Activated naive CD8-positive, alpha-beta T cell treated with anti-CD3 and anti-CD28 coated beads, Interleukin-2, amount 10 ng/mL, durations not matched to agents 7 days and 5 days (primary cell): ENCODE results near the gene NRXN3. TPM values are rescaled to one million over a fixed set of nuclear protein-coding genes. Genes with fewer than 3 reads are reported as not detected.

Source experiments
- ATAC-seq: fragments of 150-1000 bp; cut with Tn5 transposase; one replicate; pipeline ENCODE4 v1.10.0; 2021; ENCODE audit warnings: low read depth, moderate library complexity
- POLR2A ChIA-PET: fragments of 350-600 bp; sonication (Branson Sonifier 250); formaldehyde crosslinking; loops from one replicate; lab custom pipeline; 2021; ENCODE audit warnings: antibody characterized with exemption; lab: Charles Lee
- DNase-seq: peaks from one replicate; pipeline ENCODE4 v3.0.0; 2021
- H3K27ac Mint-ChIP-seq: one replicate; pipeline ENCODE4 v1.8.0; 2022; ENCODE audit warnings: mild to moderate bottlenecking, mixed read lengths
- H3K27me3 Mint-ChIP-seq: one replicate; pipeline ENCODE4 v1.8.0; 2022; ENCODE audit warnings: mild to moderate bottlenecking, moderate library complexity, mixed read lengths
- H3K36me3 Mint-ChIP-seq: one replicate; pipeline ENCODE4 v1.8.0; 2021; ENCODE audit warnings: mild to moderate bottlenecking, mixed read lengths
- H3K4me1 Mint-ChIP-seq: one replicate; pipeline ENCODE4 v1.8.0; 2021; ENCODE audit warnings: mixed read lengths
- H3K4me3 Mint-ChIP-seq: one replicate; pipeline ENCODE4 v1.8.0; 2022; ENCODE audit warnings: mild to moderate bottlenecking, moderate library complexity, mixed read lengths
- H3K9me3 Mint-ChIP-seq: one replicate; pipeline ENCODE4 v1.8.0; 2021; ENCODE audit warnings: mixed read lengths
- total RNA-seq, 2 experiments: library from RNA; stranded (reverse); gene quantifications; one replicate each; pipeline ENCODE4 v1.2.3, GENCODE V29; 2021

NRXN3 gene
- total RNA-seq, 2 experiments from 2014 or later = not detected

- no peaks in the 10 kb centered on the region for H3K36me3 Mint-ChIP-seq
- peaks cover under 1% of the 10 kb centered on the region for H3K27me3 Mint-ChIP-seq
- no peaks in the 10 kb centered on the region for H3K9me3 Mint-ChIP-seq
- H3K27ac Mint-ChIP-seq = no peak overlapping the region
- no peaks in the 10 kb centered on the region for H3K4me1 Mint-ChIP-seq
- no peak for DNase-seq
- POLR2A ChIA-PET = no interaction called here
- no peak for ATAC-seq
- H3K4me3 Mint-ChIP-seq = no peak overlapping the region
These were observed 513.8 kb downstream of the NRXN3 start for GRCh38 chr14:78683981-78684380.

GRCh38 chr14:78688503-78688902 is 518.3 kb downstream of the NRXN3 start:
- DNase-seq (no peak), ATAC-seq (no peak)
- Mint-ChIP-seq H3K27me3 (peaks cover 1% of the 10 kb centered on the region), H3K27ac (no peak overlapping the region), H3K4me3 (no peak overlapping the region), H3K9me3 (no peaks in the 10 kb centered on the region), H3K4me1 (peaks cover 2% of the 10 kb centered on the region), H3K36me3 (no peaks in the 10 kb centered on the region)
- POLR2A ChIA-PET = no interaction called here

GRCh38 chr14:78690836-78691235 is 520.7 kb downstream of the NRXN3 start:
- DNase-seq (no peak), ATAC-seq (no peak)
- POLR2A ChIA-PET = no interaction called here
- Mint-ChIP-seq H3K36me3 (no peaks in the 10 kb centered on the region), H3K4me3 (no peak overlapping the region), H3K9me3 (no peaks in the 10 kb centered on the region), H3K27ac (no peak overlapping the region), H3K4me1 (peaks cover 2% of the 10 kb centered on the region), H3K27me3 (peaks cover 1% of the 10 kb centered on the region)

- Mint-ChIP-seq H3K4me1 (no peaks in the 10 kb centered on the region), H3K36me3 (no peaks in the 10 kb centered on the region), H3K9me3 (no peaks in the 10 kb centered on the region), H3K27ac (no peak overlapping the region), H3K4me3 (no peak overlapping the region), H3K27me3 (no peaks in the 10 kb centered on the region)
- POLR2A ChIA-PET = no interaction called here
- no peak for ATAC-seq
- DNase-seq = no peak
These were observed 527.2 kb downstream of the NRXN3 start for GRCh38 chr14:78697341-78697740.

- Mint-ChIP-seq H3K36me3 (no peaks in the 10 kb centered on the region), H3K4me3 (no peak overlapping the region), H3K27ac (no peak overlapping the region), H3K9me3 (peaks cover 1% of the 10 kb centered on the region), H3K27me3 (no peaks in the 10 kb centered on the region), H3K4me1 (no peaks in the 10 kb centered on the region)
- POLR2A ChIA-PET = no interaction called here
- no peak for DNase-seq
- ATAC-seq = no peak
These were observed 528.8 kb downstream of the NRXN3 start for GRCh38 chr14:78698991-78699390.

- Mint-ChIP-seq H3K4me3 (no peak overlapping the region), H3K4me1 (no peaks in the 10 kb centered on the region), H3K27ac (no peak overlapping the region), H3K9me3 (peaks cover 1% of the 10 kb centered on the region), H3K36me3 (no peaks in the 10 kb centered on the region), H3K27me3 (no peaks in the 10 kb centered on the region)
- ATAC-seq (no peak), DNase-seq (no peak)
- POLR2A ChIA-PET = no interaction called here
These were observed 530.1 kb downstream of the NRXN3 start for GRCh38 chr14:78700236-78700635.

GRCh38 chr14:78701246-78701645 is 531.1 kb downstream of the NRXN3 start:
- Mint-ChIP-seq H3K36me3 (no peaks in the 10 kb centered on the region), H3K4me1 (no peaks in the 10 kb centered on the region), H3K9me3 (peaks cover 1% of the 10 kb centered on the region), H3K4me3 (no peak overlapping the region), H3K27ac (no peak overlapping the region), H3K27me3 (no peaks in the 10 kb centered on the region)
- POLR2A ChIA-PET = no interaction called here
- no peak for ATAC-seq
- DNase-seq = no peak

GRCh38 chr14:78704965-78705364 is 534.8 kb downstream of the NRXN3 start:
- Mint-ChIP-seq H3K9me3 (peaks cover 1% of the 10 kb centered on the region), H3K36me3 (no peaks in the 10 kb centered on the region), H3K4me1 (no peaks in the 10 kb centered on the region), H3K4me3 (no peak overlapping the region), H3K27me3 (no peaks in the 10 kb centered on the region), H3K27ac (no peak overlapping the region)
- POLR2A ChIA-PET = no interaction called here
- DNase-seq = no peak
- ATAC-seq = no peak

GRCh38 chr14:78705989-78706388 is 535.8 kb downstream of the NRXN3 start:
- H3K9me3 Mint-ChIP-seq = peaks cover 1% of the 10 kb centered on the region

GRCh38 chr14:78709795-78710557 is 539.8 kb downstream of the NRXN3 start:
- POLR2A ChIA-PET = no interaction called here
- Mint-ChIP-seq H3K4me3 (no peak overlapping the region), H3K9me3 (peaks cover 6% of the 10 kb centered on the region), H3K27me3 (no peaks in the 10 kb centered on the region), H3K4me1 (no peaks in the 10 kb centered on the region), H3K27ac (no peak overlapping the region), H3K36me3 (no peaks in the 10 kb centered on the region)
- DNase-seq (no peak), ATAC-seq (no peak)

More at GRCh38 chr14:78705989-78706388, 535.8 kb downstream of the NRXN3 start:
- Mint-ChIP-seq H3K27ac (no peak overlapping the region), H3K27me3 (no peaks in the 10 kb centered on the region), H3K4me3 (no peak overlapping the region), H3K4me1 (no peaks in the 10 kb centered on the region), H3K36me3 (no peaks in the 10 kb centered on the region)
- no peak for DNase-seq
- no peak for ATAC-seq
- POLR2A ChIA-PET = no interaction called here

GRCh38 chr14:78710963-78711362 is 540.8 kb downstream of the NRXN3 start:
- no peak for DNase-seq
- Mint-ChIP-seq H3K4me3 (no peak overlapping the region), H3K27me3 (no peaks in the 10 kb centered on the region), H3K9me3 (peaks cover 6% of the 10 kb centered on the region), H3K27ac (no peak overlapping the region), H3K4me1 (no peaks in the 10 kb centered on the region), H3K36me3 (no peaks in the 10 kb centered on the region)
- POLR2A ChIA-PET = no interaction called here
- ATAC-seq = no peak

- H3K36me3 Mint-ChIP-seq = no peaks in the 10 kb centered on the region
- no peak for DNase-seq
- no peak for ATAC-seq
- H3K4me3 Mint-ChIP-seq = no peak overlapping the region
- no peaks in the 10 kb centered on the region for H3K27me3 Mint-ChIP-seq
- POLR2A ChIA-PET = no interaction called here
- peaks cover 6% of the 10 kb centered on the region for H3K9me3 Mint-ChIP-seq
- H3K4me1 Mint-ChIP-seq = no peaks in the 10 kb centered on the region
- no peak overlapping the region for H3K27ac Mint-ChIP-seq
These were observed 543.5 kb downstream of the NRXN3 start for GRCh38 chr14:78713716-78714115.

GRCh38 chr14:78714711-78715110 is 544.5 kb downstream of the NRXN3 start:
- DNase-seq = no peak
- Mint-ChIP-seq H3K4me1 (no peaks in the 10 kb centered on the region), H3K36me3 (no peaks in the 10 kb centered on the region), H3K4me3 (no peak overlapping the region), H3K9me3 (peaks cover 6% of the 10 kb centered on the region), H3K27ac (no peak overlapping the region), H3K27me3 (no peaks in the 10 kb centered on the region)
- POLR2A ChIA-PET = no interaction called here
- ATAC-seq = no peak

- Mint-ChIP-seq H3K4me3 (no peak overlapping the region), H3K9me3 (no peaks in the 10 kb centered on the region), H3K36me3 (no peaks in the 10 kb centered on the region), H3K27me3 (no peaks in the 10 kb centered on the region), H3K4me1 (no peaks in the 10 kb centered on the region), H3K27ac (no peak overlapping the region)
- DNase-seq (no peak), ATAC-seq (no peak)
- POLR2A ChIA-PET = no interaction called here
These were observed 551.7 kb downstream of the NRXN3 start for GRCh38 chr14:78721756-78722480.
